ENCODE measurements around the gene RGSL1.

The RGSL1 gene

DNA sequence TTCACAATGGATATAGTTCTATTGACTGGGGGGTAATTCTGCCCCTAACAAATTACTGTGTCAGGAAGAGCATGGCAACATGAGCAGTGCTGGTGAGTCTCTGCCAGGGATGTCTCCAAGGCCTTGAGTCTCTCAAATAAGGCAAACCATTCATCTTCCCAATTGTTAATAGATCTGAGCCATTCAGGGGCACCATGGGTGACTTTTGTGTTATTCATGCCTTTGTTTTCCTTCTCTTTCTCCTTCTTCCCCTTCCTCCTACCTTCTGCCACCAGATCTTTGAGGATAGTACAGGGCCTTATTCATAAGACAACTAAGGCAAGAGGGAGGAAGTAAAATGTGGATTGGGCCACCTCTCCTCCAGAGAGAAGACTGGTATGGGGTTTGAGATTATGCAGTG lies at the start of gene RGSL1:
RGSL1 (plus strand) TSS at position 60 of the 400 bp plus-strand sequence; CDS start at position 80, 20 bp downstream.
- Histone ChIP-seq H3K4me1 (ENCODE audit: control insufficient read depth, insufficient read depth, low read length) (peaks cover 11% of the 10 kb centered on the region), H3K9me3 (ENCODE audit: control insufficient read depth, insufficient read depth, low read depth, low read length) (peaks cover 6% of the 10 kb centered on the region; the same call in 1 of the 2 replicates)

DNA sequence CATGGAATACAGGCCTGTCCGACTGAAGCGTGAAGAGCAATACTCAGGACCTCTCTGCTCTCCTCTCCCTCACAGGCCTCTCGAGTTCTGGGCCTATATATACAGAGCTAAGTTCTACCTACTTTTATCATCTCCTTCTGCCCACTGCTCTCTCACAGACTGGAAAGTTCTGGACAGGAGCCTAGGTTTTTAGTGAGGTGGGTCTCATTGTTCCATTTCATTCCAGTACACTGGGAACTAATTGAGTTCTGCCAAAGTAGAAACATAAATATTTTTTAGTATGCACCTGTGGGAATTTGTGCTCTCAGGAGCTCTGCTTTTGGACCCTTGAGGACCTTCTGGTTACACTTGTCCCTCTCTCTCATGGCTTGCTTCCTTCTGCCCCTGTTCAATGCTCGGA lies 49.4 kb upstream of the RGSL1 start, which contains the start of gene TEDDM1:
TEDDM1 (minus strand) TSS at position 101 of the 400 bp plus-strand sequence. CDS start 182 bp downstream, outside the sequence.
- H3K4me3 ChIP-seq (ENCODE audit: low read depth, low read length) = no peak within 1 kb of the TSS
- no peaks in the 10 kb centered on the region for H3K36me3 ChIP-seq (ENCODE audit: control insufficient read depth, insufficient read depth, low read length)
- no peaks in the 10 kb centered on the region for H3K4me1 ChIP-seq (ENCODE audit: control insufficient read depth, insufficient read depth, low read length)
- H3K9ac ChIP-seq (ENCODE audit: low read length) = no peak within 1 kb of the TSS
- H3K9me3 ChIP-seq (ENCODE audit: control insufficient read depth, insufficient read depth, low read depth, low read length) = peaks cover 3% of the 10 kb centered on the region; the same call in 1 of the 2 replicates
- no peak within 1 kb of the TSS for H3K27ac ChIP-seq (ENCODE audit: low read depth, low read length)
- H3K27me3 ChIP-seq (ENCODE audit: control insufficient read depth, insufficient read depth, low read length) = no peaks in the 10 kb centered on the region

More for the DNA sequence above, at the start of gene RGSL1:
- Histone ChIP-seq H3K9ac (ENCODE audit: low read length) (no peak within 1 kb of the TSS), H3K27ac (ENCODE audit: low read depth, low read length) (no peak within 1 kb of the TSS), H3K36me3 (ENCODE audit: control insufficient read depth, insufficient read depth, low read length) (no peaks in the 10 kb centered on the region), H3K27me3 (ENCODE audit: control insufficient read depth, insufficient read depth, low read length) (no peaks in the 10 kb centered on the region), H3K4me3 (ENCODE audit: low read depth, low read length) (no peak within 1 kb of the TSS)

DNA sequence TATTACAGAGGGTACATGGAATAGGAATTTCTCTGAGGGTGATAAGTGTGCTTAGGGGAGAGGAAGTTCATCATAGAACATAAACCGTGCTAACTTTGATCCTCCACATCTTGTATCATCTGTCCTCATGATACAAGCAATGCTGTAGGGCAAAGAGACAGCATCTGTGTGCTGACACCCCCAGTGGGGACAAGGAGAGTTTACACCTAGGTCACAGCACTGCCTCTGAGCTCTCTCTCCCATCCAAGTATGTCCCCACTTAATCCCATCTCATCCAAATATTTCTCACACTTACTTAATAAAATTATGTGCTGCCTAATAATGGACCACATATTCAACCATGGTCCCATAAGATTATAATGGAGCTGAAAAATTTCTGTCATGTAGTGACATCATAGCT lies 45.2 kb upstream of the RGSL1 start:
- no peak overlapping the region for H3K27ac ChIP-seq (ENCODE audit: low read depth, low read length)
- no peak overlapping the region for H3K4me3 ChIP-seq (ENCODE audit: low read depth, low read length)
- H3K9me3 ChIP-seq (ENCODE audit: control insufficient read depth, insufficient read depth, low read depth, low read length) = peaks cover 9% of the 10 kb centered on the region; the same call in 1 of the 2 replicates
- H3K27me3 ChIP-seq (ENCODE audit: control insufficient read depth, insufficient read depth, low read length) = no peaks in the 10 kb centered on the region
- H3K4me1 ChIP-seq (ENCODE audit: control insufficient read depth, insufficient read depth, low read length) = peaks cover 2% of the 10 kb centered on the region; the same call in 1 of the 2 replicates
- no peak overlapping the region for H3K9ac ChIP-seq (ENCODE audit: low read length)
- no peaks in the 10 kb centered on the region for H3K36me3 ChIP-seq (ENCODE audit: control insufficient read depth, insufficient read depth, low read length)

DNA sequence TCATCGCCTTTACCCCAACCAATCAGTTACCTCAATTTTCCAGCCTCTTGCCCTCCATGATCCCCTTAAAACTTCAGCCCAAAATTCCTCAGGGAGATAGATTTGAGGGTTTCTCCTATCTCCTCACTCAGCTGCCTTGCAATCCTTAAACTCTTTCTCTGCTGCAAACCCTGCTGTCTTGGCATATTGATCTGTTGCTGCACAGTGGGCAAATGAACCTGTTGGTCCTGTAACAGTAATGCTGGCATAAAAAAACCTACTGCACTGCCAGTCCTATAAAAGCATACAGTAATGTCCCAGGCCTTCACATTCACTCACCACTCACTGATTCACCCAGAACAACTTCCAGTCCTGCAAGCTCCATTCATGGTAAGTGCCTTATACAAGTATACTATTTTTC lies 44.4 kb upstream of the RGSL1 start:
- Histone ChIP-seq H3K27me3 (ENCODE audit: control insufficient read depth, insufficient read depth, low read length) (no peaks in the 10 kb centered on the region), H3K4me1 (ENCODE audit: control insufficient read depth, insufficient read depth, low read length) (peaks cover 2% of the 10 kb centered on the region; the same call in 1 of the 2 replicates), H3K9me3 (ENCODE audit: control insufficient read depth, insufficient read depth, low read depth, low read length) (peaks cover 9% of the 10 kb centered on the region; the same call in 1 of the 2 replicates), H3K9ac (ENCODE audit: low read length) (no peak overlapping the region), H3K36me3 (ENCODE audit: control insufficient read depth, insufficient read depth, low read length) (no peaks in the 10 kb centered on the region), H3K27ac (ENCODE audit: low read depth, low read length) (no peak overlapping the region), H3K4me3 (ENCODE audit: low read depth, low read length) (no peak overlapping the region)

DNA sequence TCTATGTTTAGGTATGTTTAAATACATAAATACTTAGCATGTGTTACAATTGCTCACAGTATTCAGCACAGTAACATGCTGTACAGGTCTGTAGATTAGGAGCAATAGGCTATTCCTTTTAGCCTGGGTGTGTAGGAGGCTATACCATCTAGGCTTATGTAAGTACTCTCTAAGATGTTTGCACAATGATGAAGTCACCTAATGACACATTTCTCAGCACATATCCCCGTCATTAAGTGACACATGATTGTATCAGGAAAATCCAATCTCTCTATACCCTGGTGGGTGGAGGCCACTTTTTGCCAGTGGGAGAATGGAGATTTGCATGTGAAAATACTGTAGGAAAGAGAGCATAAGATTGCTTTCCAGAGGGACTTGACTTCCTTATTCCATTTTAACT lies 43.9 kb upstream of the RGSL1 start:
- H3K9me3 ChIP-seq (ENCODE audit: control insufficient read depth, insufficient read depth, low read depth, low read length) = peaks cover 9% of the 10 kb centered on the region; the same call in 1 of the 2 replicates

DNA sequence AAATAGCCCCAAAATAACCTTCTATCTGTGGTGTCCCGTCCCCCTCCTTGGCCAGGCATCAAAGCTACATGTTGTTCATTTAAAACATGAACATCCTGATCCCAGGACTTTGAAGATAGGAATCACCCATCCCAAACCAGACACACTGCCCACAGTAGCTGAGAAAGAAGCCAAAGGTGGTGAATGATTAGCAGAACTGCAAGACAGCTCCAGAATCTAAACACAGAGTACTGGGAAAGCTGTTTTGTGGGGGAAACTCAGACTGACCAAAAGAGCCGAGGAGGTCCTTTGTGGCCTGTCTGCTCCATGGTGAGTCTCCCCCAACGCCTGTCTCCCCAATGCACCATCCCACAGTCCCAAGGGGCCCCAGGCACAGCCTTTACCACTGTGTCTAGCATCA lies 42.2 kb upstream of the RGSL1 start:
- H3K36me3 ChIP-seq (ENCODE audit: control insufficient read depth, insufficient read depth, low read length) = no peaks in the 10 kb centered on the region
- H3K27ac ChIP-seq (ENCODE audit: low read depth, low read length) = no peak overlapping the region
- H3K27me3 ChIP-seq (ENCODE audit: control insufficient read depth, insufficient read depth, low read length) = no peaks in the 10 kb centered on the region
- H3K4me1 ChIP-seq (ENCODE audit: control insufficient read depth, insufficient read depth, low read length) = peaks cover 2% of the 10 kb centered on the region; the same call in 1 of the 2 replicates
- peaks cover 9% of the 10 kb centered on the region; the same call in 1 of the 2 replicates for H3K9me3 ChIP-seq (ENCODE audit: control insufficient read depth, insufficient read depth, low read depth, low read length)
- H3K9ac ChIP-seq (ENCODE audit: low read length) = no peak overlapping the region
- no peak overlapping the region for H3K4me3 ChIP-seq (ENCODE audit: low read depth, low read length)

More for the DNA sequence above, 43.9 kb upstream of the RGSL1 start:
- Histone ChIP-seq H3K36me3 (ENCODE audit: control insufficient read depth, insufficient read depth, low read length) (no peaks in the 10 kb centered on the region), H3K4me3 (ENCODE audit: low read depth, low read length) (no peak overlapping the region), H3K9ac (ENCODE audit: low read length) (no peak overlapping the region), H3K4me1 (ENCODE audit: control insufficient read depth, insufficient read depth, low read length) (peaks cover 2% of the 10 kb centered on the region; the same call in 1 of the 2 replicates), H3K27ac (ENCODE audit: low read depth, low read length) (no peak overlapping the region), H3K27me3 (ENCODE audit: control insufficient read depth, insufficient read depth, low read length) (no peaks in the 10 kb centered on the region)

DNA sequence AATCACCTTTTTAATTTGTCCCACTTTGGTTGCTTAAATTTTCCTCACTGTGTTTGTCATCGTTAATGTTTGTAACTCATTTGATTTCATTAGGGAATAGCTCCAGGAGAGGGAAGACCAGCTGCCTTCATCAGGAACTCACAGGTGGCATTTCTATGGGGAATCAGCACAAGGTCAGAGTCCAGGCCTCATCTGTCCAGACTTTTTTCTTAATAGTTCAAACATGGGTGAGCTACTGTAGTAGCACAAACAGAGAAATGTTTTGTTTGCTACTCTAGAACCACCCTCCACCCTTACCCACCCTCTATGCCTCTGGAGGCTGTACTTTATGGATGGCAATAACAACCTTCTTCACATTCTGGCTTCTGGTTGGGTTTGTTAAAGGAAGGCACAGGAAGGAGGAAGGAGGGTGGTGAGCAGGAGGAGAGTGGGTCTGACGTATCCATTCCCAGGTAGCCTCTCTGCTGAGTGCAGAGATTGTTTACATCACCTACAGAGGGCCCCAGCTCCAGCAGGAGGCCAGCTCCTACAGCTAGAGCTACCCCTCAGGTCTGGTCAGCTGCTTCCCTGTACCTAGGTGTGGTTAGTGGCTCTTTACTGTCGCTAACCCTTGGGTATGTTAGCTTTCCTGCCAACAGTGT lies 41.4 kb upstream of the RGSL1 start:
- H3K4me1 ChIP-seq (ENCODE audit: control insufficient read depth, insufficient read depth, low read length) = peaks cover 2% of the 10 kb centered on the region; the same call in 1 of the 2 replicates
- no peak overlapping the region for H3K27ac ChIP-seq (ENCODE audit: low read depth, low read length)
- peaks cover 9% of the 10 kb centered on the region; the same call in 1 of the 2 replicates for H3K9me3 ChIP-seq (ENCODE audit: control insufficient read depth, insufficient read depth, low read depth, low read length)
- H3K27me3 ChIP-seq (ENCODE audit: control insufficient read depth, insufficient read depth, low read length) = no peaks in the 10 kb centered on the region
- H3K36me3 ChIP-seq (ENCODE audit: control insufficient read depth, insufficient read depth, low read length) = no peaks in the 10 kb centered on the region
- H3K4me3 ChIP-seq (ENCODE audit: low read depth, low read length) = no peak overlapping the region
- no peak overlapping the region for H3K9ac ChIP-seq (ENCODE audit: low read length)

DNA sequence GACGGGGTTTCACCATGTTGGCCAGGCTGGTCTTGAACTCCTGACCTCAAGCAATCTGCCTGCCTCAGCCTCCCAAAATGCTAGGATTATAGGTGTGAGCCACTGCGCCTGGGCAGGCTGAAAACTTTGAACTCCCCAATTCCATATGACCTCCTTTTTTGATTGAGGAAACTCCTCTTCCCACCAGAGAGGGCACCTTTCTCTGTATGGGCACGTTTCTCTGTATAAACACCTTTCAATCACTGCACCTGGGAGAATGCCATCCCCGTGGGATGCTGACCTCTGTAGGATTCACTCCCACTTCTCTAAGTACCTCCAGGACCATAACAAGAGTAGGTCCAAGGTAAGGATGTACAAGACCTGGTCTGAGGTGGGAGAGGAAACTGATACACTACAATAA lies 39.8 kb upstream of the RGSL1 start:
- Histone ChIP-seq H3K4me3 (ENCODE audit: low read depth, low read length) (no peak overlapping the region), H3K36me3 (ENCODE audit: control insufficient read depth, insufficient read depth, low read length) (no peaks in the 10 kb centered on the region), H3K9me3 (ENCODE audit: control insufficient read depth, insufficient read depth, low read depth, low read length) (peaks cover 9% of the 10 kb centered on the region; the same call in 1 of the 2 replicates), H3K4me1 (ENCODE audit: control insufficient read depth, insufficient read depth, low read length) (peaks cover 2% of the 10 kb centered on the region; the same call in 1 of the 2 replicates), H3K27me3 (ENCODE audit: control insufficient read depth, insufficient read depth, low read length) (no peaks in the 10 kb centered on the region), H3K9ac (ENCODE audit: low read length) (no peak overlapping the region), H3K27ac (ENCODE audit: low read depth, low read length) (no peak overlapping the region)

DNA sequence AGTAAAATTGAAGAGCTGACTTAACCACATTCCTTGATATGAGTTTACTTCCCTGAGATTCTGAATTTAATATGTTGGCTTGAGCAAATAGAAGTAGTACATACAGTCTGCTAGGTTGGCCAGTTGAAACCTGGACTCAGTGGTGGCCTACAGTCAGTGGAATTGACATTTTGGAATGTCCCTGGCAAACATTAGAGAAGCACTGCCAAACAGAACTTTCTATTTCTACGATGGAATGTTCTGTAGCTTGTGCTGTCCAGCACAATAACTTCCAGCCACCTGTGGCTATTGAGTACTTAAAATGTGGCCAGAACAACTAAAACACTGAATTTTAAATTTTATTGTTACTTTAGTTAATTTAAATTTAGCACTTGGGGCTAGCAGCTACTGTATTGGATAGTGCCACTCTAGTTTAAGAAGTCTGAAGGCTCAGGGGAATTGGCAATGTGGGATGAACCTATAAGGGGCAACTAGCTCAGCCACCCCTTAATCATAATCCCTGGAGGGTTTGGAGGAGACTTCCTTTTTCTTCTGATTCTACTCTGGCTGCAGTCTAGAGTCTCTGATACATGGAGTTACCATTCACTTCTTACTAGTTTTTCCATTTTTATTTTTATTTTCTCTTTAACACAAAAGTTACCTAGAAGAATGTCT lies 39.2 kb upstream of the RGSL1 start:
- H3K9ac ChIP-seq (ENCODE audit: low read length) = no peak overlapping the region
- no peaks in the 10 kb centered on the region for H3K36me3 ChIP-seq (ENCODE audit: control insufficient read depth, insufficient read depth, low read length)
- peaks cover 2% of the 10 kb centered on the region; the same call in 1 of the 2 replicates for H3K4me1 ChIP-seq (ENCODE audit: control insufficient read depth, insufficient read depth, low read length)
- H3K27ac ChIP-seq (ENCODE audit: low read depth, low read length) = no peak overlapping the region
- no peaks in the 10 kb centered on the region for H3K27me3 ChIP-seq (ENCODE audit: control insufficient read depth, insufficient read depth, low read length)
- peaks cover 4% of the 10 kb centered on the region; the same call in 1 of the 2 replicates for H3K9me3 ChIP-seq (ENCODE audit: control insufficient read depth, insufficient read depth, low read depth, low read length)
- H3K4me3 ChIP-seq (ENCODE audit: low read depth, low read length) = no peak overlapping the region

DNA sequence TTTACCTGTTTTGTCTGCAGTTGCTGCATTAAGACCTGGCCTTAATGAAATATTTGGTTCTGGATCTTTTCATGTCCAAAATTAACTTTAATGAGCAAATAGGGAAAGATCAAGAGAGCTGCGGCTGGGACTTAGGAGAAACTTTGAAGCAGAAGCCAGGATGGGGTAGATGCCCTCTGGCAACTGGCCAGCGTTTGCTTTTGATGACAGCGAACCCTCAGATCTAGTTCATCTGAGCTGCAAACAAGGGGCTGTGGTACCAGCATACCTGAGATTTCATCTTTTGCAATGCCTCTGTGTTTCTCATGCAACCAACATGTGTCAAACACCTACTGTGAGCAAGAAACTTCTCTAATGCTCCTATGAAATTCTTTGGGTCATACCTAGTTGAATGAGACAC lies 36.5 kb upstream of the RGSL1 start:
- Histone ChIP-seq H3K27me3 (ENCODE audit: control insufficient read depth, insufficient read depth, low read length) (no peaks in the 10 kb centered on the region), H3K4me3 (ENCODE audit: low read depth, low read length) (no peak overlapping the region), H3K4me1 (ENCODE audit: control insufficient read depth, insufficient read depth, low read length) (peaks cover 2% of the 10 kb centered on the region; the same call in 1 of the 2 replicates), H3K9ac (ENCODE audit: low read length) (no peak overlapping the region), H3K9me3 (ENCODE audit: control insufficient read depth, insufficient read depth, low read depth, low read length) (no peaks in the 10 kb centered on the region), H3K27ac (ENCODE audit: low read depth, low read length) (no peak overlapping the region), H3K36me3 (ENCODE audit: control insufficient read depth, insufficient read depth, low read length) (no peaks in the 10 kb centered on the region)

DNA sequence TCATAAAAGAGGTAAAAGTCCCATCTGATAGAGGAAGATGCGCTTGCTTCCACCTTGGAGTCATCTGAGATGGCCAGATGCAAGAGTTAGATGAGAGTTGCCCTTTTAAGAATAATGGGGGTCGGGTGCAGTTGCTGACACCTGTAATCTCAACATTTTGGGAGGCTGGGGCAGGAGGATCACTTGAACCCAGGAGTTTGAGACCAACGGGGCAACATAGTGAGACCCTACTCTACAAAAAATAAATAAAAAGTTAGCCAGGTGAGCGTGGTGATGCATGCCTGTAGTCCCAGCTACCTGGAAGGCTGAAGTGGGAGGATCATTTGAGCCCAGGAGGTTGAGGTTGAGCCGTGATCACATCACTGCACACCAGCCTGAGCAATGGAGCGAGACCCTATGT lies 36.0 kb upstream of the RGSL1 start:
- H3K9me3 ChIP-seq (ENCODE audit: control insufficient read depth, insufficient read depth, low read depth, low read length) = no peaks in the 10 kb centered on the region
- no peaks in the 10 kb centered on the region for H3K36me3 ChIP-seq (ENCODE audit: control insufficient read depth, insufficient read depth, low read length)
- H3K27ac ChIP-seq (ENCODE audit: low read depth, low read length) = no peak overlapping the region
- H3K4me1 ChIP-seq (ENCODE audit: control insufficient read depth, insufficient read depth, low read length) = peaks cover under 1% of the 10 kb centered on the region; the same call in 1 of the 2 replicates
- H3K9ac ChIP-seq (ENCODE audit: low read length) = no peak overlapping the region
- no peaks in the 10 kb centered on the region for H3K27me3 ChIP-seq (ENCODE audit: control insufficient read depth, insufficient read depth, low read length)
- H3K4me3 ChIP-seq (ENCODE audit: low read depth, low read length) = no peak overlapping the region
